ENCODE data around the gene NGRN.

The NGRN gene

DNA sequence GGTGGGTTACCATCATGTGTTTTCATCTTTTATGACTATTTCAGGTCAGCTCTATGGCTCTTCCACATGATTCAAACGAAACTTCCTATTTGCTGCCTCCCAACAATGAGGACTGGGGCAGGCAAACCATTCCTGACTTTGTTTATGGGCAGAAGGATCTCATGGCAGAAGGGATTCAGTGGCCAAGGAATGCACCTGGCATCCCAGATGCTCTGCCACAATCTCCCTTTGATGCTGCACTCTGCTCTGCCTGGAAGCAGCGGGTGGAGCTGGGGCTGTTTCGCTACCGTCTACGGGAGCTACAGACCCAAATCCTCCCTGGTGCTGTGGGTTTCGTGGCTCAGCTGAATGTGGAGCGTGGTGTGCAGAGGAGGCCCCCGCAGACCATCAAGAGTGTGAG lies 24.6 kb upstream of the NGRN start:
- H2BK12ac ChIP-seq (ENCODE audit: low read length), result no peak overlapping the region
- no peak overlapping the region for H3K23ac ChIP-seq (ENCODE audit: low read length)
- H2AK5ac ChIP-seq (ENCODE audit: low read length), result no peak overlapping the region
- DNase-seq, result no peak
- H2BK120ac ChIP-seq (ENCODE audit: insufficient read depth, low read length, poor library complexity), result no peak overlapping the region
- no peaks in the 10 kb centered on the region for H3K9me3 ChIP-seq (ENCODE audit: insufficient read depth, low read depth, low read length)
- H4K8ac ChIP-seq (ENCODE audit: low read depth, low read length), result no peak overlapping the region
- no peak overlapping the region for H3K4me2 ChIP-seq (ENCODE audit: low read length)
- no peak overlapping the region for H4K12ac ChIP-seq (ENCODE audit: low read depth, low read length)
- H3K9ac ChIP-seq (ENCODE audit: low read length), result no peak overlapping the region
- H3K18ac ChIP-seq (ENCODE audit: low read length), result no peak overlapping the region
- H3K4ac ChIP-seq (ENCODE audit: low read depth, low read length), result no peak overlapping the region
- no peaks in the 10 kb centered on the region for H3K79me1 ChIP-seq (ENCODE audit: low read length)
- no peak overlapping the region for H3K14ac ChIP-seq (ENCODE audit: low read length)
- no peak overlapping the region for H3K27ac ChIP-seq (ENCODE audit: low read depth, low read length)
- no peak overlapping the region for H2AFZ ChIP-seq (ENCODE audit: insufficient read depth, low read length, poor library complexity)
- peaks cover 2 to 3% of the 10 kb centered on the region in 2 experiments for H3K36me3 ChIP-seq (ENCODE audit: control insufficient read depth in 1 of 2, insufficient read depth in 2 of 2, low read length in 2 of 2)
- no peak overlapping the region for H2BK5ac ChIP-seq (ENCODE audit: low read depth, low read length, poor library complexity)
- no peaks in the 10 kb centered on the region for H3K4me1 ChIP-seq (ENCODE audit: control insufficient read depth in 1 of 2, insufficient read depth in 2 of 2, low read length in 2 of 2)
- no peaks in the 10 kb centered on the region for H3K79me2 ChIP-seq (ENCODE audit: control insufficient read depth, insufficient read depth, low read length, poor library complexity)
- no peaks in the 10 kb centered on the region for H3K27me3 ChIP-seq (ENCODE audit: insufficient read depth, low read length)
- H4K91ac ChIP-seq (ENCODE audit: low read depth, low read length), result no peak overlapping the region
- no CpG with 5 or more reads among the region's 8 CpGs for WGBS (ENCODE audit: extremely low coverage, insufficient coverage, insufficient read length)
- H3K4me3 ChIP-seq (ENCODE audit: low read depth, low read length), result no peak overlapping the region

DNA sequence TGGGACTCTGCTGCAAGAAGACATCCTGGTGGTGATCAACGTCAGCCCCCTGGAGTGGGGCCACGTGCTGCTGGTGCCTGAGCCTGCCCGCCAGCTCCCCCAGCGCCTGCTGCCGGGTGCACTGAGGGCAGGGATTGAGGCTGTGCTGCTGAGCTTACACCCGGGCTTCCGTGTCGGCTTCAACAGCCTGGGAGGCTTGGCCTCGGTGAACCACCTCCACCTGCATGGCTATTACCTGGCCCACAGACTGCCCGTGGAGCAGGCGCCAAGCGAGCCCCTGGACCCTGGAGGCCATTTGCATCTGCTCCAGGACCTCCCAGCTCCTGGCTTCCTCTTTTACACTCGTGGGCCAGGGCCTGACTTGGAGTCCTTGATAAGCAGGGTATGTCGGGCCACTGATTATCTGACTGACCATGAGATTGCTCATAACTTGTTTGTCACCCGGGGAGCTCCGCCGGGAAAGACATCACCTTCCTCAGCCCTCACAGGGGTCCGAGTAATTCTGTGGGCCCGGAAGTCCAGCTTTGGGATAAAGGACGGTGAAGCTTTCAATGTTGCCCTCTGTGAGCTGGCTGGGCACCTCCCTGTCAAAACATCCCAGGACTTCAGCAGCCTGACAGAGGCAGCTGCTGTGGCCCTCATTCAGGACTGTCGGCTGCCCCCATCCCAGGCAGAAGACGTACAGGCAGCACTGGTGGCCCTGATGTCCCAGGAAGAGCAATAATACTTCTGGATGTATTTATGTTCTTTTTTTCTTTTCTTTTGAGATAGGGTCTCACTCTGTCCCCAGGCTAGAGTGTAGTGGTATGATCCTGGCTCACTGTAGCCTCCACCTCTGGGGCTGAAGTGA lies 23.9 kb upstream of the NGRN start:
- Histone ChIP-seq H4K12ac (ENCODE audit: low read depth, low read length) (no peak overlapping the region), H3K9ac (ENCODE audit: low read length) (no peak overlapping the region), H3K18ac (ENCODE audit: low read length) (no peak overlapping the region), H4K8ac (ENCODE audit: low read depth, low read length) (no peak overlapping the region), H3K4me1 (ENCODE audit: control insufficient read depth in 1 of 2, insufficient read depth in 2 of 2, low read length in 2 of 2) (no peaks in the 10 kb centered on the region), H3K4ac (ENCODE audit: low read depth, low read length) (no peak overlapping the region), H3K14ac (ENCODE audit: low read length) (no peak overlapping the region), H3K79me2 (ENCODE audit: control insufficient read depth, insufficient read depth, low read length, poor library complexity) (no peaks in the 10 kb centered on the region), H3K4me2 (ENCODE audit: low read length) (no peak overlapping the region), H3K27me3 (ENCODE audit: insufficient read depth, low read length) (no peaks in the 10 kb centered on the region), H3K9me3 (ENCODE audit: insufficient read depth, low read depth, low read length) (no peaks in the 10 kb centered on the region), H2BK120ac (ENCODE audit: insufficient read depth, low read length, poor library complexity) (no peak overlapping the region), H2BK12ac (ENCODE audit: low read length) (no peak overlapping the region), H3K36me3 (ENCODE audit: control insufficient read depth in 1 of 2, insufficient read depth in 2 of 2, low read length in 2 of 2) (peaks cover 2 to 3% of the 10 kb centered on the region in 2 experiments), H4K91ac (ENCODE audit: low read depth, low read length) (no peak overlapping the region), H3K27ac (ENCODE audit: low read depth, low read length) (no peak overlapping the region), H2AFZ (ENCODE audit: insufficient read depth, low read length, poor library complexity) (no peak overlapping the region), H3K79me1 (ENCODE audit: low read length) (no peaks in the 10 kb centered on the region), H3K4me3 (ENCODE audit: low read depth, low read length) (no peak overlapping the region), H3K23ac (ENCODE audit: low read length) (no peak overlapping the region), H2AK5ac (ENCODE audit: low read length) (no peak overlapping the region), H2BK5ac (ENCODE audit: low read depth, low read length, poor library complexity) (no peak overlapping the region)
- WGBS (ENCODE audit: extremely low coverage, insufficient coverage, insufficient read length), result no CpG with 5 or more reads among the region's 22 CpGs
- peak; percentile 58 to 81 for DNase-seq

DNA sequence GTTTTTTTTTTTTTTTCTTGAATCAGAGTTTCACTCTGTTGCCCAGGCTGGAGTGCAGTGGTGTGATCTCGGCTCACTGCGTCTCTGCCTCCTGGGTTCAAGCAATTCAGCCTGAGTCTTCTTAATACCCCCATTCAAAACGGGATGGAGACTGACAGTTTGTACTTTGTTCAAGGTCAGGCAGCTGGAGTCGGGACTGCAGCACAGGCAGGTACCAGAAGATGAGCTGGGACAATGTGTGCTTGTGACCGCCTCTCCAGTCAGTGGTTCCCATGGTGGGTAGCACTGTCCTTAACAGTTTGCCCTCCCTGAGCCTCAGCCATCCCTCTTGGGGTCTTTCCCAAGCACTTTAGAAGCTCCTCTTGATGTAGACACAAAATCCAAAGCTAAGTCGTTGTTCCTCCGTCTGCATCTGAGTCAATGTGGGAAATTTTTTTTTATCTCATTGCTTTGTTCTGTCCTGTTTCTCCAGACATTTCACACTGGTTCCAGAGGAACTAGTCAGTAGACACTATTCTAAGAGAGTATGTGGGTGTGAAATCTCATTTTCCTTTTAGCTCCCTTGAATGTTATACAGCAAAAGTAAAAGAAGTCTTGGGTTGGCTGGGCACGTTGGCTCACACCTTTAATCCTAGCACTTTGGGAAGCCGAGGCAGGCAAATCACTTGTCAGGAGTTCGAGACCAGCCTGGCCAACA lies 21.4 kb upstream of the NGRN start:
- no peak overlapping the region for H3K4me2 ChIP-seq (ENCODE audit: low read length)
- no peak overlapping the region for H3K4ac ChIP-seq (ENCODE audit: low read depth, low read length)
- H3K27ac ChIP-seq (ENCODE audit: low read depth, low read length), result no peak overlapping the region
- no peaks in the 10 kb centered on the region for H3K79me2 ChIP-seq (ENCODE audit: control insufficient read depth, insufficient read depth, low read length, poor library complexity)
- H4K91ac ChIP-seq (ENCODE audit: low read depth, low read length), result no peak overlapping the region
- no peak overlapping the region for H3K18ac ChIP-seq (ENCODE audit: low read length)
- no peak overlapping the region for H4K12ac ChIP-seq (ENCODE audit: low read depth, low read length)
- no peak overlapping the region for H2AFZ ChIP-seq (ENCODE audit: insufficient read depth, low read length, poor library complexity)
- no peak overlapping the region for H3K4me3 ChIP-seq (ENCODE audit: low read depth, low read length)
- H3K23ac ChIP-seq (ENCODE audit: low read length), result no peak overlapping the region
- H3K36me3 ChIP-seq (ENCODE audit: control insufficient read depth in 1 of 2, insufficient read depth in 2 of 2, low read length in 2 of 2), result no peaks in the 10 kb centered on the region
- DNase-seq, result no peak
- WGBS (ENCODE audit: extremely low coverage, insufficient coverage, insufficient read length), result no CpG with 5 or more reads among the region's 10 CpGs
- no peaks in the 10 kb centered on the region for H3K27me3 ChIP-seq (ENCODE audit: insufficient read depth, low read length)
- no peak overlapping the region for H2BK12ac ChIP-seq (ENCODE audit: low read length)
- H3K9ac ChIP-seq (ENCODE audit: low read length), result no peak overlapping the region
- no peak overlapping the region for H3K14ac ChIP-seq (ENCODE audit: low read length)
- H3K79me1 ChIP-seq (ENCODE audit: low read length), result no peaks in the 10 kb centered on the region
- no peak overlapping the region for H2BK120ac ChIP-seq (ENCODE audit: insufficient read depth, low read length, poor library complexity)
- no peak overlapping the region for H2BK5ac ChIP-seq (ENCODE audit: low read depth, low read length, poor library complexity)
- H3K9me3 ChIP-seq (ENCODE audit: insufficient read depth, low read depth, low read length), result no peaks in the 10 kb centered on the region
- no peaks in the 10 kb centered on the region for H3K4me1 ChIP-seq (ENCODE audit: control insufficient read depth in 1 of 2, insufficient read depth in 2 of 2, low read length in 2 of 2)
- H4K8ac ChIP-seq (ENCODE audit: low read depth, low read length), result no peak overlapping the region
- H2AK5ac ChIP-seq (ENCODE audit: low read length), result no peak overlapping the region

DNA sequence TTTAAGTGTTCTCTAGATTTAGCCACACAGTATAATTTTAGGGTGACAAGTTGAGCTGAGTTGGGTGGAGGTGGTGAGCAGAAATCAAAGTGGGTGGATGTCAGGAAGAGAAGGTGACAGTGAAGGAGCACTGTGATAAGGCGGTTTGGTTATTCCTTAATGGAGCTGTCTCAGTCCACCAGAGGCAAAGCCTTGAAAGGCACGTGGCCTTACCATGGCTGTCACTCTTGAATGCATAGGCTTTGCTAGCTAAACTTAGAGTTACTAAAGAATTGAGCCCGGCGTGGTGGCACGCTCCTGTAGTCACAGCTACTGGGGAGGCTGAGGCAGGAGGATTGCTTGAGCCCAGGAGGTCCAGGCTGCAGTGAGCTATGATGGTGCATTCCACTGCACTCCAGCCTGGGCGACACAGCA lies 16.7 kb upstream of the NGRN start:
- H2AK5ac ChIP-seq (ENCODE audit: low read length), result no peak overlapping the region
- no peak overlapping the region for H3K4ac ChIP-seq (ENCODE audit: low read depth, low read length)
- H3K79me2 ChIP-seq (ENCODE audit: control insufficient read depth, insufficient read depth, low read length, poor library complexity), result no peaks in the 10 kb centered on the region
- H3K79me1 ChIP-seq (ENCODE audit: low read length), result peaks cover 2% of the 10 kb centered on the region
- H2BK120ac ChIP-seq (ENCODE audit: insufficient read depth, low read length, poor library complexity), result no peak overlapping the region
- H3K9me3 ChIP-seq (ENCODE audit: insufficient read depth, low read depth, low read length), result no peaks in the 10 kb centered on the region
- H4K91ac ChIP-seq (ENCODE audit: low read depth, low read length), result no peak overlapping the region
- peak in 1 of 2 donors; percentile 17 for DNase-seq
- no peak overlapping the region for H4K8ac ChIP-seq (ENCODE audit: low read depth, low read length)
- H2BK12ac ChIP-seq (ENCODE audit: low read length), result no peak overlapping the region
- H3K4me3 ChIP-seq (ENCODE audit: low read depth, low read length), result no peak overlapping the region
- H3K27ac ChIP-seq (ENCODE audit: low read depth, low read length), result no peak overlapping the region
- H3K4me1 ChIP-seq (ENCODE audit: control insufficient read depth in 1 of 2, insufficient read depth in 2 of 2, low read length in 2 of 2), result peaks cover 0 to 3% of the 10 kb centered on the region in 2 experiments
- H3K23ac ChIP-seq (ENCODE audit: low read length), result no peak overlapping the region
- H2AFZ ChIP-seq (ENCODE audit: insufficient read depth, low read length, poor library complexity), result no peak overlapping the region
- no peak overlapping the region for H3K14ac ChIP-seq (ENCODE audit: low read length)
- peak overlapping the region; percentile 92 for H3K4me2 ChIP-seq (ENCODE audit: low read length)
- H3K9ac ChIP-seq (ENCODE audit: low read length), result no peak overlapping the region
- H3K27me3 ChIP-seq (ENCODE audit: insufficient read depth, low read length), result no peaks in the 10 kb centered on the region
- no peak overlapping the region for H3K18ac ChIP-seq (ENCODE audit: low read length)
- no peak overlapping the region for H4K12ac ChIP-seq (ENCODE audit: low read depth, low read length)
- no peaks in the 10 kb centered on the region for H3K36me3 ChIP-seq (ENCODE audit: control insufficient read depth in 1 of 2, insufficient read depth in 2 of 2, low read length in 2 of 2)
- WGBS (ENCODE audit: extremely low coverage, insufficient coverage, insufficient read length), result no CpG with 5 or more reads among the region's 6 CpGs
- H2BK5ac ChIP-seq (ENCODE audit: low read depth, low read length, poor library complexity), result no peak overlapping the region

Measured in trophoblast cell (in vitro differentiated cells and primary cell).